Measurements from ENCODE around the gene GNAS-AS1. TPM values are rescaled to one million over a fixed set of nuclear protein-coding genes. Genes with fewer than 3 reads are reported as not detected.

GNAS-AS1 gene
- total and polyA plus RNA-seq, 10 of the 15 experiments (the other 5 are each of a cell fraction or from before 2014, with no cell fraction given) = 0.06 to 2.7 (median 1.2) TPM

DNA sequence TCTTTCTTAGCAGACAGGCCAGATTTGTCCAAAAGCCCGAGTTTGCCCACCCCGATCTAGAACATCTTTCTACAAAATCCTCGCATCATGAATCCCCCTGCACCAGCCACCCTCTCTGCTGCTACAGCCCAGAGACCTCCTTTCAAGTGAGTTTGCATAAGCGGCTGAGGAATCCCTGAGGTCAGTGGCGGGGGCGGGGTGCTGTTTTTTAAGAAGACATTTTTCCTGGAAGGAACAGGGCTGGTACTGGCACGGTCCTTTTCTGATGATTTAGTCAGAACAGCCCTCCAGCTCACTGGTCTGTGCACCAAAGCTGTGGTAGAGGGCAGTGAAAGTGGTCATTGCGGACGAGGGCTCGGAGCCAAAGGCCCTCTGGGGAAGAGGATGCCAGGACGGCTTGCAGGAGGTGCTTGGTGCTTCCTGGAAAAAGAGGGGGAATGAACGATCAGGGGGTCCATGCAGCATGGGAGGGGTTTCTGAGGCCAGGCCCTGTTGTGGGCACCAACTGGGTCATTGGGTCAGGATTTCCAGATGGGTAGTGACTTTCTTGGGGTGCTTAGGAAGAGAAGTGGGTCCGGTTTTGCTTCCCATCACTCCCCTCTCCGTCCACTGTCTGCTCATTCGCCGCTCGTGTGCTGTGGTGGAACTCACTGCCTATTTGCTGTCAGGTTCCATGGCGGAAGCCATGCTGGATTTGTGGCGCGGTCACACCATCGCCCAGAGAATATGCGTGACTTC, 50.4 kb downstream of the GNAS-AS1 start:
- Histone ChIP-seq H4K20me1 (ENCODE audit: control insufficient read depth, insufficient read depth) (no peaks in the 10 kb centered on the region), H3K79me2 (ENCODE audit: control insufficient read depth, insufficient read depth, low read length) (no peaks in the 10 kb centered on the region), H3K27ac (ENCODE audit: control insufficient read depth, insufficient read depth) (no peak overlapping the region), H3K36me3 (ENCODE audit: control insufficient read depth in 2 of 2, insufficient read depth in 2 of 2, low read length in 1 of 2) (no peaks in the 10 kb centered on the region), H3K27me3 (replicated peaks in 1 of 2; ENCODE audit: control insufficient read depth in 2 of 2, insufficient read depth in 2 of 2, low read length in 1 of 2) (peaks cover 0 to 4% of the 10 kb centered on the region in 2 experiments; a peak in 2 of 4 replicates), H3K4me1 (ENCODE audit: control insufficient read depth, insufficient read depth, low read length) (no peaks in the 10 kb centered on the region), H3K4me3 (no peak overlapping the region), H3K9ac (ENCODE audit: control insufficient read depth, insufficient read depth, low read length) (no peak overlapping the region), H3K9me3 (replicated peaks; ENCODE audit: control insufficient read depth, insufficient read depth, low read length) (no peaks in the 10 kb centered on the region), H2AFZ (ENCODE audit: control insufficient read depth, low read depth, low read length) (no peak overlapping the region), H3K4me2 (ENCODE audit: control insufficient read depth, insufficient read depth) (no peak overlapping the region)
- in situ Hi-C loops (cut with MboI) (no loop called here), intact Hi-C loops (cut with micrococcal nuclease; ENCODE audit: unreplicated experiment) (no loop called here)
- no peak for DNase-seq (ENCODE audit: low read depth, low spot score)
- ChIA-PET SMC1A (ENCODE audit: uncharacterized antibody, unreplicated experiment) (no interaction called here), CTCF (no interaction called here), POLR2A (no interaction called here), RAD21 (ENCODE audit: unreplicated experiment) (no interaction called here)
- FAIRE-seq = no peak
- WGBS (ENCODE audit: insufficient coverage, insufficient replicate concordance, low lambda C conversion rate, missing lambda C conversion rate) = 51% methylated on average over 22 of the region's 22 CpGs
- ATAC-seq = no peak
- no TSS peak for BruUV-seq (replicated peaks)
- TF ChIP-seq ZNF24 (IDR thresholded peaks at IDR 0.05) (no peak), CREB1 (IDR thresholded peaks at IDR 0.05; ENCODE audit: low read depth) (no peak), POLR2AphosphoS2 (IDR thresholded peaks at IDR 0.05; ENCODE audit: low read depth, low read length) (no peak), ZNF384 (IDR thresholded peaks at IDR 0.05; ENCODE audit: borderline replicate concordance, low read depth, low read length) (no peak), BCL11A (IDR thresholded peaks at IDR 0.05; ENCODE audit: low read depth, low read length) (no peak)
- TF ChIP-seq, protein P1, sequence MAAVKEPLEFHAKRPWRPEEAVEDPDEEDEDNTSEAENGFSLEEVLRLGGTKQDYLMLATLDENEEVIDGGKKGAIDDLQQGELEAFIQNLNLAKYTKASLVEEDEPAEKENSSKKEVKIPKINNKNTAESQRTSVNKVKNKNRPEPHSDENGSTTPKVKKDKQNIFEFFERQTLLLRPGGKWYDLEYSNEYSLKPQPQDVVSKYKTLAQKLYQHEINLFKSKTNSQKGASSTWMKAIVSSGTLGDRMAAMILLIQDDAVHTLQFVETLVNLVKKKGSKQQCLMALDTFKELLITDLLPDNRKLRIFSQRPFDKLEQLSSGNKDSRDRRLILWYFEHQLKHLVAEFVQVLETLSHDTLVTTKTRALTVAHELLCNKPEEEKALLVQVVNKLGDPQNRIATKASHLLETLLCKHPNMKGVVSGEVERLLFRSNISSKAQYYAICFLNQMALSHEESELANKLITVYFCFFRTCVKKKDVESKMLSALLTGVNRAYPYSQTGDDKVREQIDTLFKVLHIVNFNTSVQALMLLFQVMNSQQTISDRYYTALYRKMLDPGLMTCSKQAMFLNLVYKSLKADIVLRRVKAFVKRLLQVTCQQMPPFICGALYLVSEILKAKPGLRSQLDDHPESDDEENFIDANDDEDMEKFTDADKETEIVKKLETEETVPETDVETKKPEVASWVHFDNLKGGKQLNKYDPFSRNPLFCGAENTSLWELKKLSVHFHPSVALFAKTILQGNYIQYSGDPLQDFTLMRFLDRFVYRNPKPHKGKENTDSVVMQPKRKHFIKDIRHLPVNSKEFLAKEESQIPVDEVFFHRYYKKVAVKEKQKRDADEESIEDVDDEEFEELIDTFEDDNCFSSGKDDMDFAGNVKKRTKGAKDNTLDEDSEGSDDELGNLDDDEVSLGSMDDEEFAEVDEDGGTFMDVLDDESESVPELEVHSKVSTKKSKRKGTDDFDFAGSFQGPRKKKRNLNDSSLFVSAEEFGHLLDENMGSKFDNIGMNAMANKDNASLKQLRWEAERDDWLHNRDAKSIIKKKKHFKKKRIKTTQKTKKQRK (IDR thresholded peaks at IDR 0.05; ENCODE audit: low read depth, low read length) = no peak
- TF ChIP-seq, protein P2, sequence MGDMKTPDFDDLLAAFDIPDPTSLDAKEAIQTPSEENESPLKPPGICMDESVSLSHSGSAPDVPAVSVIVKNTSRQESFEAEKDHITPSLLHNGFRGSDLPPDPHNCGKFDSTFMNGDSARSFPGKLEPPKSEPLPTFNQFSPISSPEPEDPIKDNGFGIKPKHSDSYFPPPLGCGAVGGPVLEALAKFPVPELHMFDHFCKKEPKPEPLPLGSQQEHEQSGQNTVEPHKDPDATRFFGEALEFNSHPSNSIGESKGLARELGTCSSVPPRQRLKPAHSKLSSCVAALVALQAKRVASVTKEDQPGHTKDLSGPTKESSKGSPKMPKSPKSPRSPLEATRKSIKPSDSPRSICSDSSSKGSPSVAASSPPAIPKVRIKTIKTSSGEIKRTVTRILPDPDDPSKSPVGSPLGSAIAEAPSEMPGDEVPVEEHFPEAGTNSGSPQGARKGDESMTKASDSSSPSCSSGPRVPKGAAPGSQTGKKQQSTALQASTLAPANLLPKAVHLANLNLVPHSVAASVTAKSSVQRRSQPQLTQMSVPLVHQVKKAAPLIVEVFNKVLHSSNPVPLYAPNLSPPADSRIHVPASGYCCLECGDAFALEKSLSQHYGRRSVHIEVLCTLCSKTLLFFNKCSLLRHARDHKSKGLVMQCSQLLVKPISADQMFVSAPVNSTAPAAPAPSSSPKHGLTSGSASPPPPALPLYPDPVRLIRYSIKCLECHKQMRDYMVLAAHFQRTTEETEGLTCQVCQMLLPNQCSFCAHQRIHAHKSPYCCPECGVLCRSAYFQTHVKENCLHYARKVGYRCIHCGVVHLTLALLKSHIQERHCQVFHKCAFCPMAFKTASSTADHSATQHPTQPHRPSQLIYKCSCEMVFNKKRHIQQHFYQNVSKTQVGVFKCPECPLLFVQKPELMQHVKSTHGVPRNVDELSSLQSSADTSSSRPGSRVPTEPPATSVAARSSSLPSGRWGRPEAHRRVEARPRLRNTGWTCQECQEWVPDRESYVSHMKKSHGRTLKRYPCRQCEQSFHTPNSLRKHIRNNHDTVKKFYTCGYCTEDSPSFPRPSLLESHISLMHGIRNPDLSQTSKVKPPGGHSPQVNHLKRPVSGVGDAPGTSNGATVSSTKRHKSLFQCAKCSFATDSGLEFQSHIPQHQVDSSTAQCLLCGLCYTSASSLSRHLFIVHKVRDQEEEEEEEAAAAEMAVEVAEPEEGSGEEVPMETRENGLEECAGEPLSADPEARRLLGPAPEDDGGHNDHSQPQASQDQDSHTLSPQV (IDR thresholded peaks at IDR 0.05) = no peak
